ENCODE measurements around the gene D2HGDH.
"Not testable (repeated sequence)": the region's sequence is repeated elsewhere in the genome, so short reads cannot be mapped to it uniquely, and the experiment has no call there.

The D2HGDH gene

GRCh38 chr2:241726459-241726858, 8.0 kb upstream of the D2HGDH start:
- DNase-seq = no peak

- no peak for DNase-seq
These were observed 6.4 kb upstream of the D2HGDH start for GRCh38 chr2:241728000-241728399.

GRCh38 chr2:241728627-241729026, 5.8 kb upstream of the D2HGDH start:
- no peak for DNase-seq

- DNase-seq = no peak
These were observed 4.6 kb upstream of the D2HGDH start for GRCh38 chr2:241729868-241730267.

GRCh38 chr2:241730671-241731293, 3.6 kb upstream of the D2HGDH start:
- no peak for DNase-seq

- not testable (repeated sequence) for DNase-seq
These were observed 1.8 kb upstream of the D2HGDH start for GRCh38 chr2:241732513-241733186.

GRCh38 chr2:241733391-241734207, 831 bp upstream of the D2HGDH start:
- DNase-seq = no peak

- no peak for DNase-seq
These were observed 293 bp upstream of the D2HGDH start for GRCh38 chr2:241734208-241734466.

GRCh38 chr2:241736111-241736510, 1.7 kb downstream of the D2HGDH start:
- DNase-seq = no peak

- no peak for DNase-seq
These were observed 3.7 kb downstream of the D2HGDH start for GRCh38 chr2:241738040-241738686.

GRCh38 chr2:241739177-241739576, 4.7 kb downstream of the D2HGDH start:
- no peak for DNase-seq

GRCh38 chr2:241739651-241740050, 5.2 kb downstream of the D2HGDH start:
- no peak for DNase-seq

- no peak for DNase-seq
These were observed 6.6 kb downstream of the D2HGDH start for GRCh38 chr2:241741016-241741415.

- DNase-seq = no peak
These were observed 8.0 kb downstream of the D2HGDH start for GRCh38 chr2:241742320-241742939.

GRCh38 chr2:241743008-241743407, 8.6 kb downstream of the D2HGDH start:
- not testable (repeated sequence) for DNase-seq

- no peak for DNase-seq
These were observed 9.2 kb downstream of the D2HGDH start for GRCh38 chr2:241743620-241744019.

- no peak for DNase-seq
These were observed 9.8 kb downstream of the D2HGDH start for GRCh38 chr2:241744028-241744754.

- no peak for DNase-seq
These were observed 10.8 kb downstream of the D2HGDH start for GRCh38 chr2:241745276-241745675.

- DNase-seq = no peak
These were observed 11.7 kb downstream of the D2HGDH start for GRCh38 chr2:241746084-241746483.

GRCh38 chr2:241748468-241749256, 14.2 kb downstream of the D2HGDH start:
- DNase-seq = no peak

- DNase-seq = no peak
These were observed 15.8 kb downstream of the D2HGDH start for GRCh38 chr2:241750076-241750840.
